ENCODE measurements around the gene CGN.
"Not testable (repeated sequence)": the region's sequence is repeated elsewhere in the genome, so short reads cannot be mapped to it uniquely, and the experiment has no call there.

GRCh38 chr1:151522427-151522826, 11.2 kb downstream of the CGN start:
- not testable (repeated sequence) for TF ChIP-seq POLR2AphosphoS5 (IDR thresholded peaks at IDR 0.05; ENCODE audit: low read depth, low read length); TAF1 (IDR thresholded peaks at IDR 0.05; ENCODE audit: borderline replicate concordance, low read depth, low read length)

All from GM12892 (cell line).